Stimulated activated CD8-positive, alpha-beta memory T cell treated with anti-CD3 and anti-CD28 coated beads, Interleukin-7, amount 100 ng/mL, for 48 hours (primary cell): ENCODE results near the gene SFSWAP.

Source experiments
- DNase-seq, 2 donors: peaks; one replicate each; pipeline ENCODE4 v3.0.0-alpha.2; 2020; ENCODE audit warnings: low read depth in 1 of 2; ENCODE audit errors: extremely low read depth in 1 of 2

SFSWAP gene

GRCh38 chr12:131848753-131849152 lies 137.9 kb downstream of the SFSWAP start:
- no peak for DNase-seq
